A673 (cell line): ENCODE data around the gene RNF220. TPM values are rescaled to one million over a fixed set of nuclear protein-coding genes. Genes with fewer than 3 reads are reported as not detected.

ENCODE experiments used
- BruUV-seq: library from RNA; stranded (reverse); fragments of 400-500 nt; replicated peaks from 2 replicates; lab custom pipeline; 2021; lab: Mats Ljungman, UMichigan
- CTCF ChIA-PET: fragments of 300-600 bp; sonication (Branson Sonifier 250); formaldehyde crosslinking; loops from one replicate; lab custom pipeline; 2022; ENCODE audit warnings: antibody characterized with exemption; lab: Charles Lee
- POLR2A ChIA-PET: fragments of 300-600 bp; sonication (Branson Sonifier 250); formaldehyde crosslinking; loops from one replicate; lab custom pipeline; 2022; ENCODE audit warnings: antibody characterized with exemption; ENCODE audit not compliant: low non-redundant PET; lab: Charles Lee
- DNase-seq: peaks from one replicate; pipeline ENCODE4 v3.0.0-alpha.2; 2015; ENCODE audit warnings: low spot score
- H3K27ac ChIP-seq: fragments of 200-600 bp; sonication (generic); 2 replicates; pipeline ENCODE4 v1.5.1; 2016; ENCODE audit warnings: mixed run types, low read depth, mild to moderate bottlenecking, mixed read lengths, antibody characterized with exemption, low read length; ENCODE audit not compliant: poor library complexity, severe bottlenecking
- H3K27me3 ChIP-seq: fragments of 200-600 bp; sonication (generic); replicated peaks from 2 replicates; pipeline ENCODE4 v1.6.1; 2017; ENCODE audit warnings: mixed run types, low read depth, mild to moderate bottlenecking, mixed read lengths, antibody characterized with exemption, low read length; ENCODE audit not compliant: insufficient read depth, poor library complexity
- H3K36me3 ChIP-seq: fragments of 200-600 bp; sonication (generic); 2 replicates; pipeline ENCODE4 v1.6.1; 2016; ENCODE audit warnings: mixed run types, mild to moderate bottlenecking, mixed read lengths, antibody characterized with exemption, low read length; ENCODE audit not compliant: insufficient read depth, poor library complexity, severe bottlenecking
- H3K4me1 ChIP-seq: fragments of 200-600 bp; sonication (generic); 2 replicates; pipeline ENCODE4 v1.6.1; 2017; ENCODE audit warnings: mixed run types, mild to moderate bottlenecking, mixed read lengths, antibody characterized with exemption, low read length; ENCODE audit not compliant: insufficient read depth, poor library complexity, severe bottlenecking
- H3K4me3 ChIP-seq: fragments of 200-600 bp; sonication (generic); 2 replicates; pipeline ENCODE4 v1.5.1; 2016; ENCODE audit warnings: low read depth, mixed run types, mild to moderate bottlenecking, mixed read lengths, low read length; ENCODE audit not compliant: poor library complexity, severe bottlenecking
- H3K9me3 ChIP-seq: fragments of 200-600 bp; sonication (generic); 2 replicates; pipeline ENCODE4 v1.6.1; 2016; ENCODE audit warnings: mixed run types, low read depth, mild to moderate bottlenecking, mixed read lengths, antibody characterized with exemption, low read length; ENCODE audit not compliant: poor library complexity, severe bottlenecking
- EZH2 ChIP-seq: fragments of 200-600 bp; sonication (generic); IDR thresholded peaks from 2 replicates; pipeline ENCODE4 v1.6.1; 2017; ENCODE audit warnings: borderline replicate concordance, low read depth, mild to moderate bottlenecking, mixed read lengths, antibody characterized with exemption, low read length; ENCODE audit not compliant: poor library complexity, severe bottlenecking
- intact Hi-C: fragments of 100-400 bp; cut with micrococcal nuclease; formaldehyde crosslinking; loops from one replicate; pipeline ENCODE4 v1.10.0; 2022; ENCODE audit not compliant: unreplicated experiment
- total RNA-seq: library from RNA; stranded (reverse); gene quantifications from 2 replicates; pipeline ENCODE4 v1.2.3, GENCODE V29; 2021
- TF ChIP-seq, protein P1 (sequence below): fragments of 300-800, 200-600 bp; sonication (generic); conservative IDR thresholded peaks from 2 replicates; pipeline ENCODE4 v1.5.1; 2017; ENCODE audit warnings: low read depth, mild to moderate bottlenecking, antibody characterized with exemption, low read length, moderate library complexity, mixed read lengths

The RNF220 gene
- total RNA-seq, 1 experiment from 2014 or later: 80.6 TPM

DNA sequence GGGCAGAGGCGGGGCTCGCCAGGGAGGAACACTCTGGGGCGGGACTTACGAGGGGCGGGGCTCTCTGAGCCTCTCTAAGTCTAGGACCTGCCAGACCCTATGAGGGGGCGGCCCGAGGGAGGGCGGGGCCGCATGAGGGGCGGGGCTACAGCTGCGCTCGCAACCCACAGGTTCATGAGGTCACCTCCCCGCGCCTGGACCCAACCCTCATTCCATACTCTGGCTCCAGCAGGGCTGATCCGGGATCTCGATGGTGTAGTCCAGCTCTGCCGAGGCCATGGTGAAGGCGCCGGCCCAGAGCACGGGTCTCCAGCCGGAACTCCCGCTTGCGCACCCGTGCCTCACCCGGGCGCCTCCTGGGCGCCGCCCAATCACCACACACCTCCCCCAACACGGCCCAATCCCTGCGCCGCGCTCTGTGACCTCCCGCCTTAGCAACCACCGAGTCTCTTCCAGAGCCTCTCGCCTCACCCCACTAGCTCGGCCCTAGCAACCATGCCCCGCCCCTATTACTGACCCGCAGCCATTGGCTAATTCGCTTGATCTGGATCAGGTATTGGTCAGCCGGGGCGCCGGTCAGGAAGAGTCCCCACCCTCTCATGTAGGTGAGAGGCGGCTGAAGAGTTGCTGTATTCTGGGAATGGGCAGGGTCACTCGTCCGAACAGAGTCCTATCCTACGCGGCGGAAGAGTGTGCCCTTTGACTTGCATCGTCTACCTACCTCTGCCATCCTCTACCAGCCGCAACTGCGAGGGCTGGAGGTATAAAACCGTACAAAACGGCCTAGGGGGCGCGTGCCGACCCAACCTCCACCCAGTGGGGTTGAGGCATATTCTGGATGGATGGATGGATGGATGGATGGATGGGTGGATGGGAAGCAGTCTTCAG, 269.3 kb downstream of the RNF220 start, which contains the start of the genes ARMH1 and TMEM53:
Gene ARMH1 (plus strand): TSS at position 602 of the 888 bp plus-strand sequence. CDS start 14,984 bp downstream, outside the sequence.
Gene TMEM53 (minus strand): TSS at position 369 of the 888 bp plus-strand sequence. CDS start 90 bp downstream, at position 279.
- BruUV-seq: no TSS peak
- intact Hi-C loops: no loop called here
- peak; percentile 99 for DNase-seq
- CTCF ChIA-PET: interaction anchor here (1.0 kb wide), 1 partner anchor 15 kb away, joined by 3 read pairs; no protein-coding TSS in a partner anchor
- Histone ChIP-seq H3K4me1 (peaks cover 5% of the 10 kb centered on the region), H3K36me3 (no peaks in the 10 kb centered on the region), H3K27ac (peak within 1 kb of the TSS; percentile 77), H3K4me3 (peak within 1 kb of the TSS; percentile 62), H3K27me3 (no peaks in the 10 kb centered on the region), H3K9me3 (no peaks in the 10 kb centered on the region)
- TF ChIP-seq EZH2: no peak
- TF ChIP-seq, protein P1, sequence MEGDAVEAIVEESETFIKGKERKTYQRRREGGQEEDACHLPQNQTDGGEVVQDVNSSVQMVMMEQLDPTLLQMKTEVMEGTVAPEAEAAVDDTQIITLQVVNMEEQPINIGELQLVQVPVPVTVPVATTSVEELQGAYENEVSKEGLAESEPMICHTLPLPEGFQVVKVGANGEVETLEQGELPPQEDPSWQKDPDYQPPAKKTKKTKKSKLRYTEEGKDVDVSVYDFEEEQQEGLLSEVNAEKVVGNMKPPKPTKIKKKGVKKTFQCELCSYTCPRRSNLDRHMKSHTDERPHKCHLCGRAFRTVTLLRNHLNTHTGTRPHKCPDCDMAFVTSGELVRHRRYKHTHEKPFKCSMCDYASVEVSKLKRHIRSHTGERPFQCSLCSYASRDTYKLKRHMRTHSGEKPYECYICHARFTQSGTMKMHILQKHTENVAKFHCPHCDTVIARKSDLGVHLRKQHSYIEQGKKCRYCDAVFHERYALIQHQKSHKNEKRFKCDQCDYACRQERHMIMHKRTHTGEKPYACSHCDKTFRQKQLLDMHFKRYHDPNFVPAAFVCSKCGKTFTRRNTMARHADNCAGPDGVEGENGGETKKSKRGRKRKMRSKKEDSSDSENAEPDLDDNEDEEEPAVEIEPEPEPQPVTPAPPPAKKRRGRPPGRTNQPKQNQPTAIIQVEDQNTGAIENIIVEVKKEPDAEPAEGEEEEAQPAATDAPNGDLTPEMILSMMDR: no peak
- POLR2A ChIA-PET: interaction anchor here (0.5 to 1.0 kb wide), 3 partner anchors 47 to 68 kb away, joined by 4 to 7 read pairs (median 6); no protein-coding TSS in a partner anchor

DNA sequence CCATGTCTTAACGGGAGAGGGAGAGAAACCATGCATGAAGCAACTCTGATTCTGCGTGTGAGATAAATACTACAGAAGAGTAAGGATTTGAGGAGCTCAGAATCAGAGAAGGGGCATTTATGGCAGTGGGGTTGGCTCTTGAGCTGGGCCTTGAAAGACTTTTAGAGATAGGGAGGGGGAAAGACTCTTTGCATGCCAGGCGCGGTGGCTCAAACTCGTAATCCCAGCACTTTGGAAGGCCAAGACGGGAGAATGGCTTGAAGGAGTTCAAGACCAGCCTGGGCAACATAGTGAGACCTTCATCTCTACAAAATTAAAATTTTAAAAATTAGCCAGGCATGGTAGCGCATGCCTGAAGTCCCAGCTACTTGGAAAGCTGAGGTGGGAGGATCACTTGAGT, 270.1 kb downstream of the RNF220 start:
- no peaks in the 10 kb centered on the region for H3K27me3 ChIP-seq
- no TSS peak for BruUV-seq
- no peak overlapping the region for H3K27ac ChIP-seq
- no peak for TF ChIP-seq EZH2
- TF ChIP-seq, protein P1: no peak
- H3K4me3 ChIP-seq: peak overlapping the region; percentile 62
- intact Hi-C loops: no loop called here
- DNase-seq: no peak
- ChIA-PET CTCF (no interaction called here), POLR2A (no interaction called here)
- H3K4me1 ChIP-seq: peaks cover 5% of the 10 kb centered on the region
- H3K9me3 ChIP-seq: no peaks in the 10 kb centered on the region
- H3K36me3 ChIP-seq: no peaks in the 10 kb centered on the region

DNA sequence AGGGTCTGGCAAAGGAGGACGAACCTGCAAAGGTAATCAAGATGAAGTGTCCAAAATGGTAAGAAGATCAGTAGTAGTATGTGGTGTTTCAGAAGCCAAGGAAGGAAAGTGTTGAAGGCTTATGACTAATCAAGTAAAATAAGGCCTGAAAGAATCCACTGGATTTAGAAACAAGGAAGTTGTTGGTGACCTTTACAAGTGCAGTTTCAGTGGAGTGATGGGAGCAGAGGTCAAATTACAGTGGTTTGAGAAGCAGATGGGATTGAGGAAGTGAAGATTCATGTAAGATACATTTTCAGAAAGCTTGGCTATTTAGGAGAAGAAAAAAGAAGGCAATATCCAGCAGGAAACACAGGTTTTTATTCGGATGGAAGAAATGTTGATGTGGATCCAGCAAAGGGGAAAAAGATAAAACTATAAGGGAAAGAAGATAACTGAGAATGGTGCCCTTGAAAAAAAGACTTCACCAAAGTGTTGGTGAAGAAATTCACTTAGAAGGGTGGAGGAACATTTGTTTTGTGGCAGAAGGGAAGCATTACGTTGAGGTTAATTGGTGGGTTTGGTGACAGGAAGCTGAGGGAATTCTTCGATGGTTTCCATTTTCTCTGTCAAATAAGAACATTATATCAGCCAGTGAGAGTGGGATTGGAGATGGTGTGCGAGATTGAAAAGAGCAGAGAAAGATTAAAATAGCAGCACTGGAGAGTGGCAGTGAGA, 271.6 kb downstream of the RNF220 start:
- CTCF ChIA-PET: no interaction called here
- no peak overlapping the region for H3K4me3 ChIP-seq
- no peaks in the 10 kb centered on the region for H3K27me3 ChIP-seq
- H3K27ac ChIP-seq: no peak overlapping the region
- TF ChIP-seq EZH2: no peak
- TF ChIP-seq, protein P1: no peak
- H3K9me3 ChIP-seq: no peaks in the 10 kb centered on the region
- BruUV-seq: no TSS peak
- no peak for DNase-seq
- intact Hi-C loops: no loop called here
- POLR2A ChIA-PET: no interaction called here
- H3K36me3 ChIP-seq: no peaks in the 10 kb centered on the region
- H3K4me1 ChIP-seq: peaks cover 5% of the 10 kb centered on the region
